ENCODE results near the gene MTMR2. TPM values are rescaled to one million over a fixed set of nuclear protein-coding genes. Genes with fewer than 3 reads are reported as not detected.
A peak's percentile ranks its signal among the peaks of the same experiment; 100 is the strongest.

The MTMR2 gene
- 22.1 and 23.0 TPM in 2 replicates for polyA plus RNA-seq (2014; cell fraction: cytosol; rRNA removed)
- polyA plus RNA-seq (2014; cell fraction: nucleus; rRNA removed) = 10.2 and 14.9 TPM in 2 replicates

DNA sequence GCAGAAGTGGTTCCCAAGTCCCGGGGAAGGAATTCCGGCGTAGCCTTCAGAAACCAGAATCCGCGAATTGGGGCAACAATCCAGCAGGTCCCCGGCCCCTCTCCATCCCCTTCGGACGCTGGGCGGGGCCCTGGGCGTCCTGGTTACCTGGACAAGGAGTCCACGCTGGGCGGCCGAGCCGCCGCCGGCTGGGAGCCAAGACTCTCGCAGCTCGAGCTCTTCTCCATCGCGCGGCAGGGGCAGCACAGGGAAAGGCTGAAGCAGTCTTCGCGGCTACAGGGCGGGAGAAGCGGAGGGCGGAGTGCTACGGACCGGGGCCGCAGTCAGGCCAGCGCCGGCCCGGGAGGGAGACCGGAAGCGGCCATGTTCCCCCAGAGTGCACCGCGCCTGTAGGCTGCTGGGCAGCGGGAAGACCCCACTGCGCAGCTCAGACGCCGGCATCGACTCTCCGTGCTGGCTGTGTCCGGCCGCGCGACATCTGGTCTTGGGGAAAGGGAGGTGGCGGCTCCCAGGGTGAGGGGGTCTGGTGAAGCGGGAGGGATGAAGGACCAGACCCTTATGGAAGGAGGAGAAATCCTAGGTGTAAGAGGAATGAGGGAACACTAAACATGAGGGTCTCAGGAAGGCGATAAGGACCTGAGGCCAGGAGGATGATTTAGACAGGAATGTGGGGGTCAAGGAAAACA lies at the start of gene MTMR2:
TSS of gene MTMR2 (minus strand) at position 380 of the 686 bp plus-strand sequence. CDS start at position 227, 153 bp downstream.
- DNase-seq (ENCODE audit: low spot score) = peak; percentile 85

DNA sequence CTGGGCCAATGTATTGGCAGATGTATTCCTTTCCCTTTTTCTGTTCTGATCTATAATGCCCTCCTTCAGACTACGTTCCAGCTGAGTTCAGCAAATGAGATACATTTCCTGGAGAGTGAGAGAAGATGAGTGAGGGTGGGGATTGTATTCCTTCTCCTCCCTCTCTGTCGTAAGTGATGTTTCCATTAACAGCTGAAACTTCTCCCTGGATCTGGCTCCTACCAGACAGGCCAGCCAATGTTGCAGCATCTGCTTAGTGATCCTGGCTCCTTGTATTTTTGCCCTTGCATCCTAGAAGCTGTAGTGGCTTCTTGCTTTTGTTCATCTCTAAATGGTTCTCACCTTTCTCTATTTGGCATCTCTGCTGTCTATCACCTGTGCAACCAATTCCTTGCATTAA lies 48.2 kb upstream of the MTMR2 start:
- DNase-seq (ENCODE audit: low spot score) = no peak

DNA sequence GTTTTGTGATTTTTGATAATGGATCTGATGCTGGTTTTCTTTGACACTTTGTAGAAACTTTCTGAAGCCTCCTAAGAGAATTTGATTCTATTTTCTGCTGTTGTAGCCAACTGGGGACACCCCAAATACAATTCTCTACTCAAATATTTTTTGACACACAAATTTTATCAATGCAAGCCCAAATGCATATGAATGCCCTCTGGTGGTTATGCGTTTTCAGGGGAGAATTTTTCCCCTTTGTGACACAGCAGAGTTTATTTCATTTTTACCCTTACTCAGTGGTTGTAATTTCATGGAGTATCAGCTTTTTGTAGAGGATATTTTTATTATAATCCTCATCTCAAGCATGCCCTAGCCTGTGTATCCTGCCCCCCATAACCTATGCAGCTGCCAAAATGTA lies 44.7 kb upstream of the MTMR2 start:
- DNase-seq (ENCODE audit: low spot score) = no peak

DNA sequence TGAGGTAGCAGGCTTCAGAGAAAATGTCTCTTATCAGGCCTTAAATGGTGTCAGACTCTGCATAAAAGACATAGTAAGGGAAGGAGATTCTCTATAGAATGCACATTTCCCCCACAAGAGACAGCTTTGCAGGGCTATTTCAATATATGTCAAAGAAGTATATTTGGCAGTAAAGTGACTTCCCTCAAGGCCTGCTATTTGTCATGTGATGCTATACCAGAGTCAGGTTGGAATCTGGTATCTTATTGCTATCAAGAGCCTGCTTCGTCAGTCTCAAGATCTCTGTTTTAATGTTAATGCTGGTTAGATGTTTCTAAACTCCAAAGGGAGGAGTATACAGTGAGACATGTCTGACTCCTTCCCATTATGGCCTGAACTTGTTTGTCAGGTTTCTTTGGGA lies 40.4 kb upstream of the MTMR2 start:
- no peak for DNase-seq (ENCODE audit: low spot score)

DNA sequence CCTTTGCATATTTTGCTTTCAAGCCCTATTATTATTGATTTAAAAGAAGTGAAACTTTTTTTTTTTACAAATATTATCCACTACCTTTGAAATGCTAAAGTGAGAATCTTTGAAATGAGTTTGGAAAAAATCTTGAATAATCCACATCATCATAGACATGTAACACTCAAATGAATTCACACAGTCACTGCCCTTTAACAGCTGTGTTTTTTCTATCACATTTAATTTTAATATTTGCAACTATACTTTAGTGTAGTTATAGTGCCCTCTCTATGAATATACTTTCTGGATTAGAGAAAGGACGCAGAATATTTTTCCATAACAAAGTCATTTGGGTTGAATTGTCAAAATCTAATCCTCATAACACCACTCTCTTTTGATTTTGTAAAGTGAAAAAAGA lies 37.9 kb upstream of the MTMR2 start:
- DNase-seq (ENCODE audit: low spot score) = no peak

DNA sequence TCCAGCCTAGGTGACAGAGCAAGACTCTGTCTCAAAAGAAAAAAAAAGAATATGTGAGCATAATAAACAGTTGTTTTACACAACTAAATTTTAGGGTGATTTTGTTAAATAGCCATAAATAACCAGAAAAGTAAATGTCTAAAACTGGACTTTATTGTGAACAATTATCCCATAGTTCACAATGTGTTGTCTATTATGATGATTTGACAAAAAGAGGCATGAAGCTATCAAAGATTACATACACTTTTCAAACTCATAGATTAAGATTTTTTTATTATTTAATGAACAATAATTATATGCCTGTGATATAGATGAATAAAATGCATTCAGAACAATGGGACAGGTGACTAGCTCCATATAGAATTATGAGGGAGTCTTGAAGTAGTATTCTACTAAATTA lies 27.0 kb upstream of the MTMR2 start:
- DNase-seq (ENCODE audit: low spot score) = no peak

DNA sequence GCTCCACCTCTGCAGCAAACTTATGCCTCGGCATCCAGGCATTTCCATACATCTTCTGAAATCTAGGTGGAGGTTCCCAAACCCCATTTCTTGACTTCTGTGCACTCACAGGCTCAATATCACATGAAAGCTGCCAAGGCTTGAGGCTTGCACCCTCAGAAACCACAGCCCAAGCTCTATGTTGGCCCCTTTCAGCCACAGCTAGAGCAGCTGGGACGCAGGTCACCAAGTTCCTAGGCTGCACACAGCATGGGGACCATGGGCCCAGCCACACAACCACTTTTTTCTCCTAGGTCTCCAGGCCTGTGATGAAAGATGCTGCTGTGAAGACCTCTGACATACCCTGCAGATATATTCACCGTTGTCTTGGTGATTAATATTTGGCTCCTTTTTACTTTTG lies 24.7 kb upstream of the MTMR2 start:
- DNase-seq (ENCODE audit: low spot score) = no peak

DNA sequence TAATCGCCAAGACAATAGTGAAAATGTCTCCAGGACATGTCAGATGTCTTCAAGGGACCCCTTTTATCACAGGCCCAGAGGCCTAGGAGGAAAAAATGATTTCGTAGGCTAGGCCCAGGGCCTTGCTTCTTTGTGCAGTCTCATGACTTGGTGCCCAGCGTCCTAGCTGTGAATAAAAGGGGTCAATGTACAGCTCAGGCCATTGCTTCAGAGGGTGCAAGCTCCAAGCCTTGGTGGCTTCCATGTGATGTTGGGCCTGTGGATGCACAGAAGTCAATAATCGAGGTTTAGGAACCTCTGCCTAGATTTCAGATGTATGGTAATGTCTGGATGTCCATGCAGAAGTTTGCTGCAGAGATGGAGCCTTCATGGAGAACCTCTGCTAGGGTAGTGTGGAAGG lies 20.7 kb upstream of the MTMR2 start:
- DNase-seq (ENCODE audit: low spot score) = no peak

DNA sequence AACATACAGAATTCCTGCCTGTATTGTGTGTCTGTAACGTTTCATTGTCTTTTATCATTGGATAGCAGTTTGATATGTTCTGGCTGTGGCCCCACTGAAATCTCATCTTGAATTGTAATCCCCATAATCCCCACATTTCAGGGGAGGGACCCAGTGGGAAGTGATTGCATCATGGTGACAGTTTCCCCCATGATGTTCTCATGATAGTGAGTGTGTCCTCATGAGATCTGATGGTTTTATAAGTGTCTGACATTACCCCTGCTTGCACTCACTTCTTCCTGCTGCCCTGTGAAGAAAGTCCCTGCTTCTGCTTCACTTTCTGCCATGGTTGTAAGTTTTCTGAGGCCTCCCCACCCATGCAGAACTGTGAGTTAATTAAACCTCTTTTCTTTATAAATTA lies 19.6 kb upstream of the MTMR2 start:
- DNase-seq (ENCODE audit: low spot score) = no peak

DNA sequence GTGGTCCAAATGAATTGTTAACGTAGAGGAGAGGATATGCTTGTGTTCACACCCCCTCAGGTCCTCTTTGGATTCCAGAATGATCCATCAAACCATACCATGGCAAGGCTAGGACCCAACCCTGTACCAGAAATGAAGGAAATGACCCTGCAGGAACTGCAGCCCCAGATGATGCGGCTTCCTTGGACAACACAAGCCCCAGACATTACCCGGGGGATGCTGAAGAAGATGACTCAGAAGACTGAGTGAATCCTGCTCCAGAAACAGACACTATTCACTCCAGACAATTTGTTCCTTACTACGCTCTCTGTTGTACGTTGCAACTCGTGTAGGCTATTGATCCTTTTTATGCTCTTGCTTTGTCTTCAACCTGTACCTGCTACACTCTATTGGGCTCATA lies 15.2 kb upstream of the MTMR2 start:
- no peak for DNase-seq (ENCODE audit: low spot score)

DNA sequence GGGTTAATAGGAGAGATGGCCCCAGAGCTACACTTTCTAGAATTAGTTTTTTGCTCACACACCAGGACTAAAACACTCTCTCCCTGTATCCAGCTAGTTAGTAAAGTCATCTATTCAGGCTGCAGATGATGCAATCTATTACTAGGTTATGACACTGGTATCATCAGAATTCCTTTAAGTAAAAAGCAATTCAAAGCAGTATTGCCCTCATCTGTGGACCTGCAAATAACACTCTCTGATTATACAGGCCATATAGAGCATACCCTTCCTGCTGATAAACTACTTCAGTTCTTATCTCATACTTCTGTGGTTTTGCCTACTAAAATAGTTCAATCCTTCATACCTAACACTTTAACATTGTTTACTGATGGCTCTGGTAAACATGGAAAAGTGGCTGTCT lies 13.5 kb upstream of the MTMR2 start:
- DNase-seq (ENCODE audit: low spot score) = no peak

DNA sequence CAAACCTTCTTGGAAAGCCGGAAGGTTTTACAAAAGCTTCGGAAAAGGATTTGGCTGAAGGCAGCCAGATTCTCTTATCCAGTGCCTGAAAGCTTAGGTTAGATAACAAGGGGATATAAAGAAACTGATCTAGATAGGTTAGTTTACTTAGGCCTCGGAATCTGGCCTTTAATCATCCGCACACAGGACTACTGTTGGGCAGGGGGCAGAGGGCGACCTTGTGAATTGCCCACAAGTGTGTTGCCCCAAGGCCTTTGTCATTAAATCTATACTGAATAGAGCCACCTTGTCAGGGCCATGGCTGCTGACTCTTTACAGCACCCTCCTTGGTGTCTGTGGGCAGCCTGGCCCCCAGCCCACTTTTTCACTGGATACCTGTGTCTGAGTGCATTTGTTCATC lies 9.7 kb upstream of the MTMR2 start:
- no peak for DNase-seq (ENCODE audit: low spot score)

DNA sequence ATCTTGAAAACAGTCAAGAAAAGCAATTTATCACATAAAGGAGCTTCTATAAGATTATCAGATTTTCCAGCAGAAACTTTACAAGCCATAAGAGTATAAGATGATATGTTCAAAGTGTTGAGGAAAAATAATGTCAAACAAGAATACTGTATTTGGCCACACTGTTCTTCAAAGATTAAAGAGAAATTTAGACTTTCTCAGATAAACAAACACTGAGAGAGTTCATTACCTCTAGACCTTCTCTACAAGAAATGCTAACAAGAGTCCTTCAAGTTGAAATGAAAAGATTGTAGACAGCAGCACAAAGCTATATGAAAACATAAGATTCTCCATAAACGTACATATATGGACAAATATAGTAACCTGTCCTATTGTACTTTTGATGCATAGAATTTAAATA lies 8.0 kb upstream of the MTMR2 start:
- DNase-seq (ENCODE audit: low spot score) = no peak

DNA sequence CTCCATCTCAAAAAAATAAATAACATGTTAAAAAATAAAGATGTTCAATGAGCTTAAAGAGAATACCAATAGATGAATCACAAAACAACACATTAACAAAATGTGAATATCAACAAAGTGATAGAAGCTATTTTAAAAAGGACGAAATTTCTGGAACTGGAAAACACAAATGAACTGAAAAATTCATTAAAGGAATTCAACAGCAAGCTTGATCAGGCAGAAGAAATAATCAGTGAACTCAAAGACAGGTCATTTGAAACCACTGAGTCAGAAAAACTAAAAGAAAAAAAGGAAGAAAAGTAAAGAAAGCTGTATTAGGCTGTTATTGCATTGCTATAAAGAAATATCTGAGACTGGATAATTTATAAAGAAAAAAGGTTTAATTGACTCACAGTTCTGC lies 7.0 kb upstream of the MTMR2 start:
- no peak for DNase-seq (ENCODE audit: low spot score)

DNA sequence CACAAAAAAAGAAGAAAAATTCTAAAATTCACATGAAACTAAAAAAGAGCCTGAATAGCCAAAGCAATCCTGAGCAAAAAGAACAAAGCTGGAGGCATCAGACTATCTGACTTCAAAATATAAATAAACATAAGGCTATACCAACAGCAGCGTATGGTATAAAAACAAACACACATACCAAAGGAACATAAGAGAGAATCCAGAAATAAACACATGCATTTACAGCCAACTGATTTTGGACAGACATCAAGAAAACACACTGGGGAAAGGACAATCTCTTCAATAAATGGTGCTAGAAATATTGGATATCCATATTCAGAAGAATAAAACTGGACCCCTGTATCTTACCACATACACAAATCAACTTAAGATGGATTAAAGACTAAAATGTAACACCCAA lies 2.8 kb upstream of the MTMR2 start:
- DNase-seq (ENCODE audit: low spot score) = no peak

DNA sequence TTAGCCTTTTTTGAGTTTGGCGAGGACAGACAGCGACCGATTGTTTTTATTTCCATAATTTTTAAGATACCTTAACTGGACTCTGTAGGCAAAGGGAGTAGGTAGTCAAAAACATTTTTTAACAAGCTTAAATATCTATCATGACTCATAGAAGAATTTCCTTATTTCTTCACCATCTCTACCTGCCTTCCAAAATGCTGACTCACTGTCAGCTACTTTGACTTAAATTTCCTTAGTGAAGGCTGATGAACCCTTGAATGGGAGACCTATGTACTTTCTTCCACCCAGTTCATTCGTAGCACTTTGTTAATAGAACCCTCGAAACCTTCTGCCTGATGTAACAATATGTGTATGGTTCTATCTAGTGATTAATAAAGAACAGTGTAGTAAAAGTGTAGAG lies 1.1 kb upstream of the MTMR2 start:
- DNase-seq (ENCODE audit: low spot score) = no peak

DNA sequence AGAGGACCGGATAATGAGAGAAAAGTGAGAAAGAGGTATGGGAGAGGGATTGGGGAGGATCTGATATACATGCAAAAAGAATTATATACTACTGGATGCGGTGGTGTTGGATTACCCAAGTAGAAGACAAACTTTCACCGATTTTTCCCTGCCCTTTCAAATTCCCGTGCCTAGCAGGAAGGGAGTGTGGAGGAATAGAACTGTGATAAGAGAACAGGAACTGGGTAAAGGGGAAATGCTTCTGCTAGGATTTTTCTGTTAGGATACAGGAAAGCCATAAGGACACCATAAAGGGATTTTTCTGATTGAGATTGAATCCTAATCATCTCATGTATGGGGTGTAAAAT lies 480 bp upstream of the MTMR2 start:
- no peak for DNase-seq (ENCODE audit: low spot score)

DNA sequence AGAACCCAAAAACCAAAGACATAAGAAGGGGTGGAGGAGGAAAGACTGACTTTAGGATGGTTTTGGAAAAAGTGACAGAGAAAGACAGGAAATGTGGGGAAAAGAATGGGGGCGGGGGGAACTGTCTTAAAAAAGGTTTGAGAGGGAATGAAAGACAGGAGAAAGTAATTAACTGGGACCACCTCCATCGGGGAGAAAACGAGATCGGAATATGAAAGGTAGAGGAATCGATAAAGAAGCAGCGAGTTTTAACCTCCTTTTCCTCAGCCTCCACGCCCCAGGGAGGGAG lies 524 bp downstream of the MTMR2 start:
- DNase-seq (ENCODE audit: low spot score) = no peak

DNA sequence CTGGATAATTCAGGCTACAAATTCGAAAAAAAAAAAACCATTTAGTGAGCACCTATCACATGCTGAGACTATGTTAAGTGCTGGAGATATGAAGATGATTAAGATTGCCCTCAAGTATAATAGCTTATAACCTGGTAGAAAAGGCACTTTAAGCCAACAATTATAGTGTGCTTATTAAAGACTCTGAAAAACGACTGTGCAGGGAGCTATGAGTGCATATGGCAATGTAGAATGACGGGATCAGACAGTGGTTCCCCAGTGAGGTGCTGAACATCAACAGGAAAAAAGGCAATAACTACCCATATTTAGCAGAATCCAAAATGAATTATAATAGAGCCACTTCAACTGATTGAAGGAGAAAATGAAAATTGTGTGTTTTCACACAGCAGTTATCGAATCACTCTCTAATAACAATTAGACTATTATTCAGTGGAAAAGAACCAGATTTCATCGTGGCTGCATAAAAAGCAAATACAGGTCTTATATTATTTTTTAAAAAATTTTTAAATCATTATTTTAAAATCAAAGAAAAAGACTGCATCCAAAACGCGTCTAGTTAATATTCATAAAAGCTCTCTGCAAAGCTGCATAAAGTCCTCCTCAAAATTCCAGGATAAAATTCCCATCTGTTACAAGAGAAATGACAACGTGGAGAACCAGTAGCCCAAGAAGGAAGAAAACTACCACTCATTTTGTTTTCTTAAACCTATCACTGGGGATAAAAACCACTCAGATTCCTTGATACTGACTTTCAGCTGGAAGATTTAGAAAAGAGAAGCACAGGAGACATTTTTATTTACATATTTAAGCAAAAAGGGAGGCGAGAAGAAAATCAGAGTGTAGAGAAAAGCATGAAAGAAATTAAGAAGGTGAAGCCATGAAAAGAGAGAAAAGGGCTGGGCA lies 1.1 kb downstream of the MTMR2 start:
- DNase-seq (ENCODE audit: low spot score) = no peak

DNA sequence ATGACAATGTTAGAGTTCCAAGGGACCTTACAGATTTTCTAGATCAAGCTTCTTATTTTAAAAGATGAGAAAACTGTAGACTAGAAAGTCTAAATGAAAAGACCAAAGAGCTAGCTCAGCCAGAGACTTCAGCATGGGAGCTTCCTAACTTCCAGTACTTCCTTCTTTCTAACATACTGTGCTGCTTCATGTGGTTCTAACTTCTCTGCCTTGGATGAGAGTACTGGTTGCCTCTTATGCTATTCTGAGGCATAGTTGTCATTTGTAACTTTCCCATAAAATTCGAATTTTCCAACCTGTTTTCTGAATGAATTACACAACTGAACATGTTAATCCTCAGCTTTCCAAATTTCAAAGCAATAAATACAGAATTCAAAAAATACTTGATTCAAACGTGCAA lies 1.8 kb downstream of the MTMR2 start:
- DNase-seq (ENCODE audit: low spot score) = no peak

DNA sequence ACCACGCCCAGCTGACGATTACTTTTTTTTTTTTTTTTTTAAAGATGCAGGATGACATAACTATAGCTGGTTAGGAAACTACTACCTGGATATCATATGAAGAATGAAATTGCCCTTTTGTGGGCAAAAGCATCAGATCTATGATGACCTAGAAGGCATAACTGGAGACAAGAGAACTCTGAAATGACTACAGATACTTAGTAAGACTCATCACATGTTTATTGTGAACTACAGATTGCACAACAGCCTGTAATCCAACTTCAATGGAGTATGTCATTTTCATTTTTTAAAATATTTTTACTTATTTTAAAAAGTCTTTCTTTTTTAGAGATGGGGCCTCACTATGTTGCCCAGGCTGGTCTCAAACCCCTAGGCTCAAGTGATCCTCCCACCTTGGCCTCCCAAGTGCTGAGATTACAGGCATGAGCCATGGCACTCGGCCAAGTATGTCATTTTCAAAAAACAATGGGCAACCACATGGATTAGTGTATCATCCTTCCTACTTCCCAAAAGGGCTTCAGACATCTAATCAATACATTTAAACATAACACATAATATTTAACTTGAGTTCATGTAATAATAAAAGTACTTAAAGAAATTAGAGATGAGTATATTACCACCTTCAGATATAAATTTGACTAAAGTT lies 3.3 kb downstream of the MTMR2 start:
- no peak for DNase-seq (ENCODE audit: low spot score)

DNA sequence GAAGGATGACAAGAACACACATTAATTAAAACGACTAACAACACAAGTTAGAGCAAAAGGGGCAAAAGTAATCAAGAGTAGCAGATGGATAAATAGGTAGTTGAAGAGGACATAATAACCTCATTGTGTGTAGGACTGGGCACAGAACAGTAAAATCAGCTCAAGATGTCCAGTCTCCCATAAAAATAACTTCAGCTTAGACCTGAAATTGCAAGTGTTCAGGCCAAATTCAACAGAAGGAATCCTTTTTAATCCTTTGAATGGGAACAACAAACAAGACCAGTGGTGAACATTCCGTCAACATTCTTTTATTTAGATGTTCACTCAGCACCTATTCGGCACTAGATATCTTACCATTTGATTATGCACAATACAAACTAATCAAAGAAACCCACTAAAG lies 4.4 kb downstream of the MTMR2 start:
- DNase-seq (ENCODE audit: low spot score) = no peak

DNA sequence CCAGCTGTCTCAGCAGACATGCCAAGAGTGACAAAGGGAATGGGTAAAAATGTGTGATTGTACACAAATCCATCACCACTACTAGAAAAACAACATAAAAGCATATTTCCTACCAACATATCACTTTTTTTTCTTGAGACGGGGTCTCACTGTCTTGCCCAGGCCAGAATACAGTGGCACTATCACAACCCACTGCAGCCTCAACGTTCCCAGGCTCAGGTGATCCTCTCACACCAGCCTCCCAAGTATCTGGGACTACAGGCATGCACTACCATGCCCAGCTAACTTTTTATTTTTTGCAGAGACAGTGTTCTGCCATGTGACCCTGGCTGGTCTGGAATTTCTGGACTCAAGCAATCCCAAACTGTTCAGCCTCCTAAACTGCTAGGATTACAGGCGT lies 5.2 kb downstream of the MTMR2 start:
- DNase-seq (ENCODE audit: low spot score) = no peak
